HEK293 (cell line): ENCODE results near the gene MMP15.

Source experiments
- CTCF ChIP-seq: fragments of 450-650 bp; formaldehyde crosslinking; IDR thresholded peaks from 2 replicates; pipeline ENCODE4 v1.5.1; 2016; ENCODE audit warnings: missing biosample characterization, missing genetic modification characterization
- ELK4 ChIP-seq: IDR thresholded peaks from 2 replicates; pipeline ENCODE4 v1.6.1; 2011; ENCODE audit warnings: mild to moderate bottlenecking, low read depth, low read length, borderline replicate concordance
- GLI4 ChIP-seq: fragments of 450-650 bp; formaldehyde crosslinking; IDR thresholded peaks from 2 replicates; pipeline ENCODE4 v1.5.1; 2016; ENCODE audit warnings: missing biosample characterization, missing genetic modification characterization
- KLF1 ChIP-seq: fragments of 450-650 bp; formaldehyde crosslinking; IDR thresholded peaks from 2 replicates; pipeline ENCODE4 v1.5.1; 2016; ENCODE audit warnings: missing biosample characterization, missing genetic modification characterization
- KLF9 ChIP-seq: fragments of 450-650 bp; formaldehyde crosslinking; IDR thresholded peaks from 2 replicates; pipeline ENCODE4 v1.5.1; 2016; ENCODE audit warnings: missing biosample characterization, missing genetic modification characterization, low read depth
- ZNF324 ChIP-seq: fragments of 450-650 bp; formaldehyde crosslinking; IDR thresholded peaks from 2 replicates; pipeline ENCODE4 v1.5.1; 2016; ENCODE audit warnings: missing biosample characterization, missing genetic modification characterization
- ZNF416 ChIP-seq: fragments of 450-650 bp; formaldehyde crosslinking; IDR thresholded peaks from 2 replicates; pipeline ENCODE4 v1.5.1; 2016; ENCODE audit warnings: missing biosample characterization, missing genetic modification characterization
- ZNF580 ChIP-seq: fragments of 450-650 bp; formaldehyde crosslinking; IDR thresholded peaks from 2 replicates; pipeline ENCODE4 v1.5.1; 2016; ENCODE audit warnings: missing biosample characterization, missing genetic modification characterization
- ZNF747 ChIP-seq: fragments of 450-650 bp; formaldehyde crosslinking; IDR thresholded peaks from 2 replicates; pipeline ENCODE4 v1.5.1; 2016; ENCODE audit warnings: missing biosample characterization, missing genetic modification characterization

- TF ChIP-seq CTCF (tag by site-specific recombination) (no peak), GLI4 (no peak), KLF1 (tag by site-specific recombination) (no peak), ZNF747 (no peak), ZNF416 (no peak), KLF9 (tag by site-specific recombination) (no peak), ZNF580 (tag by site-specific recombination) (no peak), ELK4 (no peak), ZNF324 (tag by site-specific recombination) (no peak)
These were observed 2.8 kb upstream of the MMP15 start for GRCh38 chr16:58022601-58023371.
